ENCODE data around the gene GRAP.

Gene GRAP

GRCh38 chr17:19006698-19007097 lies 40.1 kb downstream of the GRAP start:
- no peak overlapping the region for H3K9ac ChIP-seq (ENCODE audit: low read length)
- no peaks in the 10 kb centered on the region for H3K27me3 ChIP-seq (ENCODE audit: control insufficient read depth, insufficient read depth, low read length)
- H3K4me1 ChIP-seq (ENCODE audit: control insufficient read depth, insufficient read depth, low read length), result peaks cover 34% of the 10 kb centered on the region
- H3K27ac ChIP-seq (ENCODE audit: low read depth, low read length), result no peak overlapping the region
- peaks cover 6% of the 10 kb centered on the region for H3K9me3 ChIP-seq (ENCODE audit: control insufficient read depth, insufficient read depth, low read depth, low read length)
- peaks cover 17% of the 10 kb centered on the region for H3K36me3 ChIP-seq (ENCODE audit: control insufficient read depth, insufficient read depth, low read length)
- no peak overlapping the region for H3K4me3 ChIP-seq (ENCODE audit: low read depth, low read length)

GRCh38 chr17:19005789-19006430 lies 40.8 kb downstream of the GRAP start:
- H3K4me3 ChIP-seq (ENCODE audit: low read depth, low read length), result no peak overlapping the region
- H3K9me3 ChIP-seq (ENCODE audit: control insufficient read depth, insufficient read depth, low read depth, low read length), result peaks cover 6% of the 10 kb centered on the region
- H3K9ac ChIP-seq (ENCODE audit: low read length), result no peak overlapping the region
- H3K36me3 ChIP-seq (ENCODE audit: control insufficient read depth, insufficient read depth, low read length), result peaks cover 24% of the 10 kb centered on the region
- no peaks in the 10 kb centered on the region for H3K27me3 ChIP-seq (ENCODE audit: control insufficient read depth, insufficient read depth, low read length)
- H3K4me1 ChIP-seq (ENCODE audit: control insufficient read depth, insufficient read depth, low read length), result peaks cover 27% of the 10 kb centered on the region
- H3K27ac ChIP-seq (ENCODE audit: low read depth, low read length), result no peak overlapping the region

DNA sequence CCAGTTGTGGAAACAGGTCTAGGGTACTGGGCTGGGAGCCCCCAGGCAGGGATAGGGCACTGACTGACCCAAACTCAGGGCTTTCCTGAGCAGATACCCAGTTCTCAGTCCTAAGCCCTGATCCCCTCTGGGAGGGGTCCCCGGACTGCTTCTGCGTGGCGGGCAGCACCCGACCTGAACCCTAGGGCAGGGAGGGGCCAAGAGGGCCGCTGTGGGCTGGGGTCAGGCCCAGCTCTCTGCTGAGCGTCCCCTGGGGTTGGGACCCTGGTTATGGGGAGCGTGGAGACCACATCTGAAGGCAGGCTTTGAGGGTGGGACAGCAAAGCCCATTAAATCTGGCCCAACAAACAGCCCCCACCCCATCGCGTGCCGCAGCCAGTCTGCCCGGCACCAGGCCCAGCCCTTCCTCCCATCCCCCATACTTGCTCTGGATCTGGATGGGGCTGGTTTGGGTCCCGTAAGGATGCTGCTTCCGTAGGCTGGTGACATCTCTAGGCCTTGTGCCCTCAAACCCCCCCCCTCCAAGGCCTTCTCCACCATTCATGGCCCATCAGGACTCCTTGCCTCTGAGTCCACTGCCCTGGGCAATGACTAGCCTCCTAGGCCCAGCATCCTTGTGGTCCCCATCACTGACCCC lies 41.5 kb downstream of the GRAP start:
- H3K27me3 ChIP-seq (ENCODE audit: control insufficient read depth, insufficient read depth, low read length), result no peaks in the 10 kb centered on the region
- peak overlapping the region; percentile 79; the same call in 1 of the 2 replicates for H3K27ac ChIP-seq (ENCODE audit: low read depth, low read length)
- peak overlapping the region; percentile 83 for H3K9ac ChIP-seq (ENCODE audit: low read length)
- H3K9me3 ChIP-seq (ENCODE audit: control insufficient read depth, insufficient read depth, low read depth, low read length), result peaks cover 6% of the 10 kb centered on the region
- peaks cover 31% of the 10 kb centered on the region for H3K36me3 ChIP-seq (ENCODE audit: control insufficient read depth, insufficient read depth, low read length)
- peak overlapping the region; percentile 87 for H3K4me3 ChIP-seq (ENCODE audit: low read depth, low read length)
- peaks cover 26% of the 10 kb centered on the region for H3K4me1 ChIP-seq (ENCODE audit: control insufficient read depth, insufficient read depth, low read length)

DNA sequence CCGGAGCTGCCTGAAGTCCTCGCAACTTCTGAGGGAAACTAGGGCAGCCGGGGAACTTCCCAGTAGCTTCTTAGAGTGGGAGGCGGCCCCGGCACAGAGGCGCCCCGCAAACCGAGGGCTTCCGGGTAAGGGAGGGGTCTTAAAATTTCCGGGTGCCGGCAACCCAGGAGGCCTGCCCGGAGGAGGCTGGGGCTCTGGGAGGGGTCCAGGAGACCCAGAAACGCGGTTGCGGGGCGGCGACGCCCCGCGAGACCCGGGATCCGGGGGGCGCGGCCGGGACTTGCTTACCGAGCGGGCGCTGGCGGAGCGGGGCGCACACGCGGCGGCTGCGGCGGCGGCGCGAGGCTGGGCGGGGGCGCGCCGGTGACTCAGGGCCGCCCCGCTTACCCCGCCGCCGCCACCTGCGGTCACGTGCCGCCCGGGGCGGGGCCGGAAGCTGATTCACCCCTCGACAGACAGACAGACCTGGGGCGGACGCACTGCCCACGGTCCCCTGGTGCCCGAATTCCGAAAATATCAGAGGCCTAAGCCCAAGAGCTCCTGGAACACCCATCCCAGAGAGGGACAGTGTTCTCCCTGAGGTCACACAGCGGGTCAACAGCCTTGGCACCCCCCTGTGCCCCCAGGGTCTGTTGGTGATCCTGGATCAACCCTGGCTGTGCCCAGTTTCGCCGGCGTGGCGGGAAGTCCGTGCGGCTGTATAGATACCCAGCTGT lies 42.2 kb downstream of the GRAP start, which contains the start of gene FAM83G:
FAM83G (minus strand) TSS at position 344 of the 716 bp plus-strand sequence. CDS start 723 bp downstream, outside the sequence.
- Histone ChIP-seq H3K4me1 (ENCODE audit: control insufficient read depth, insufficient read depth, low read length) (peaks cover 26% of the 10 kb centered on the region), H3K27me3 (ENCODE audit: control insufficient read depth, insufficient read depth, low read length) (no peaks in the 10 kb centered on the region), H3K27ac (ENCODE audit: low read depth, low read length) (peak within 1 kb of the TSS; percentile 79; the same call in 1 of the 2 replicates), H3K36me3 (ENCODE audit: control insufficient read depth, insufficient read depth, low read length) (peaks cover 38% of the 10 kb centered on the region), H3K4me3 (ENCODE audit: low read depth, low read length) (peak within 1 kb of the TSS; percentile 87), H3K9me3 (ENCODE audit: control insufficient read depth, insufficient read depth, low read depth, low read length) (peaks cover 6% of the 10 kb centered on the region), H3K9ac (ENCODE audit: low read length) (peak within 1 kb of the TSS; percentile 85)

GRCh38 chr17:19003543-19004420 lies 43.0 kb downstream of the GRAP start:
- Histone ChIP-seq H3K27ac (ENCODE audit: low read depth, low read length) (peak overlapping the region; percentile 68; the same call in 1 of the 2 replicates), H3K4me3 (ENCODE audit: low read depth, low read length) (peak overlapping the region; percentile 87), H3K36me3 (ENCODE audit: control insufficient read depth, insufficient read depth, low read length) (peaks cover 42% of the 10 kb centered on the region), H3K4me1 (ENCODE audit: control insufficient read depth, insufficient read depth, low read length) (peaks cover 26% of the 10 kb centered on the region), H3K27me3 (ENCODE audit: control insufficient read depth, insufficient read depth, low read length) (no peaks in the 10 kb centered on the region), H3K9me3 (ENCODE audit: control insufficient read depth, insufficient read depth, low read depth, low read length) (peaks cover 6% of the 10 kb centered on the region), H3K9ac (ENCODE audit: low read length) (peak overlapping the region; percentile 85)

DNA sequence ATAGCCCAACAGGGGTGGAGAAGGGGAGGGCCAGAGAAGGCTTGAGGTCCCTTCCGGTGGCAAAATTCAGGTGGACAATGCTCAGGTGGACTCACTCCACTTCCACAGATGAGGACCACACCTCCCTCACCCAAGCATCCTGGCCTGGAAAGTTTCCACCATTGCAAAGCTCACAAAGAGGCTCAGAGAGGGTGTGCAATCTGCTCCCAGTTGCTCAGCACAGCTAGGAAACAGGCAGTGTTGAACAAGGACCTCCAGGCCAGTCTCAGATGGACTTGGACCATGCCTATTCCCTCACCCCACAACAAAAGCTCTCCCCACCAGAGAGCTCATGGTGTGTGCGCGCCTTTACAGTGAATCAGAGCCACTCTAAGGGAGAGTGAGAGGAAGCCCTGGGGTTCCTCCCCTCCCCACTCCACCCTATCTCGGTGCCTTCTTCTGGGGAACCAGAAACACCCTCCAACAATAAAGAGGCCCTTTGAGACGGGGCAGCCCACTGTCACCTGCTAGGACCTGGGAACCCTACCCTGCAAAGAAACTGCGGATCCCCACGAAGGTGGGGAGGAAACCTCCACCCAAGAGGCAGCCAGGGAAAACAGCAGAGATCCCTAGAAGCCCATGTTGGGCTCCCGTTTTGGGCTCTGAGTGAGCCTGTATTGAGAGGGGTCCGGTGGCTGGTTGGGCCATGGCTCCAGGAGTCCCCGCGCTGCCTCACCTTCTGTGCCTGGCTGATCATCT lies 43.8 kb downstream of the GRAP start:
- Histone ChIP-seq H3K4me1 (ENCODE audit: control insufficient read depth, insufficient read depth, low read length) (peaks cover 26% of the 10 kb centered on the region), H3K27me3 (ENCODE audit: control insufficient read depth, insufficient read depth, low read length) (no peaks in the 10 kb centered on the region), H3K36me3 (ENCODE audit: control insufficient read depth, insufficient read depth, low read length) (peaks cover 42% of the 10 kb centered on the region), H3K4me3 (ENCODE audit: low read depth, low read length) (peak overlapping the region; percentile 87), H3K9ac (ENCODE audit: low read length) (peak overlapping the region; percentile 85), H3K9me3 (ENCODE audit: control insufficient read depth, insufficient read depth, low read depth, low read length) (peaks cover 6% of the 10 kb centered on the region), H3K27ac (ENCODE audit: low read depth, low read length) (no peak overlapping the region)

DNA sequence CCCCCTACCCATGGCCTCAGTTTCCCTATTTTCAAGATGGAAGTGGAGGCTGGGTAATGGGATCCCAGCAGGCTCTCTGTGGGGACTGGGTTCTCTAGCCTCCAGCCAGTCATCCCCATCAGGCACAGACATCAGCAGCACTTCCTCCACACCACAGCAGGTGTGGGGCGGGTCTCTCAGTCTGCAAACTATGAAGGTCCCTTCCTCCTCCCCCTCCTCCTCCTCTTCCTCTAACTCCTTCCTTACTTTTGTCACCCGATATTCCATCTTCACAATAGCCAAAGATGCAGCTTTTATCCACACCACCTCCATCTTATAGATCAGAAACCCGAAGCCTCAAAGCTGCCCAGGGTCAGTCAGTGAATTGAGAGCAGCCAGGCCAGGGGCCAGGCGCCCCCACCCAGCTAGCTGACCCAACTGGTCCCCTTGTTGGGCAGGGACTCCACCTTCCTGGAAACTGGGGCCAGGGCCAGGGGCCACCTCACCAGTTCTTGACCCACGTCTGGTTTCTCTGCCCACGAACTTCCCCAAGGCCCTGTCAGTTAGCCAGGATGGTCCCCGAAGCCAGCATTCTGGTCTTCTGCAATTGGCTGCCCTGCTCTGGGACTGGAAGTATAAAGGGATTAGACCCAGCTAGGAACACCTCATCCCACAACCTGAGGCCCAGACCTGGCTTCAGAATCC lies 44.7 kb downstream of the GRAP start:
- Histone ChIP-seq H3K4me1 (ENCODE audit: control insufficient read depth, insufficient read depth, low read length) (peaks cover 26% of the 10 kb centered on the region), H3K4me3 (ENCODE audit: low read depth, low read length) (peak overlapping the region; percentile 87), H3K9ac (ENCODE audit: low read length) (no peak overlapping the region), H3K27ac (ENCODE audit: low read depth, low read length) (no peak overlapping the region), H3K27me3 (ENCODE audit: control insufficient read depth, insufficient read depth, low read length) (no peaks in the 10 kb centered on the region), H3K9me3 (ENCODE audit: control insufficient read depth, insufficient read depth, low read depth, low read length) (peaks cover 6% of the 10 kb centered on the region), H3K36me3 (ENCODE audit: control insufficient read depth, insufficient read depth, low read length) (peaks cover 47% of the 10 kb centered on the region)

DNA sequence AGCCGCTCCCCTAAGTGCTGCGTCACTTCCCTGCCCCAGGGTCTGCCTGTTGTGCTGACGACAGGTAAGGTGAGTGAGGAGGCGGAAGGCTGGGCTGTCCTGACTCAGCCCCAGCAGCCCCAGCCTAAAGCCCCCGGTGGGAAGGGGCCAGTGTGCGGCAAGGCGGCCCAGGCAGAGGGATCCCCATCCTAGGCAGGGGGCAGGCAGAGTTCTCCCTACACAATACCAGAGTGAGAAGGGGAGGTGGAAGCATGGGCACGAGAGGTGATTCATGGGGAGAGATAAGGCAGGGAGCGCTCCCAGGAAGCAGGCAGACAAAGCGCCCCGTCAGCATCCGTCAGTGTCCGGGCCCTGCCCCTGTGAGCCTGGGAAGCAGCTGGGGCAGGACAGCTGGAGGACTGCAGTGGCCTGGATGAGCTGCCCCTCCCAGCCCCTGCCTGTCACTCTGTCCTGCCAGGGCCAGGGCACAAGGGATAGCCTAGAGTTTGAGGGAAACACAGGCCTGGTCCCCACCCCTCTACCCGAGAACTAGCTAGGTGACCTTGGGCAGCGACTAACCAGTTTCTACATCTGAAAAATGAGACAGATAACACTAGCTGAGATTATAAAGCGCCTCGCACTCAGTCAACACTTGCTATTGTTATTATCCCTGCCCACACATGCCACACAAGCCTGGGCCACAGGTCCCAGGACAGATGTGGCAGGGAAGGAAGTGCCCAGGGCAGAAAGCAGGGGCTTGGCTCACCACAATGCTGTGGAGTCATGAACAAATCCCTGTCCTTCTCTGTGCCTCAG lies 46.0 kb downstream of the GRAP start:
- H3K36me3 ChIP-seq (ENCODE audit: control insufficient read depth, insufficient read depth, low read length), result peaks cover 55% of the 10 kb centered on the region

GRCh38 chr17:18999911-19000310 lies 46.8 kb downstream of the GRAP start:
- H3K36me3 ChIP-seq (ENCODE audit: control insufficient read depth, insufficient read depth, low read length), result peaks cover 55% of the 10 kb centered on the region
- peaks cover 19% of the 10 kb centered on the region for H3K4me1 ChIP-seq (ENCODE audit: control insufficient read depth, insufficient read depth, low read length)
- no peak overlapping the region for H3K4me3 ChIP-seq (ENCODE audit: low read depth, low read length)
- no peak overlapping the region for H3K27ac ChIP-seq (ENCODE audit: low read depth, low read length)
- no peaks in the 10 kb centered on the region for H3K27me3 ChIP-seq (ENCODE audit: control insufficient read depth, insufficient read depth, low read length)
- no peak overlapping the region for H3K9ac ChIP-seq (ENCODE audit: low read length)
- no peaks in the 10 kb centered on the region for H3K9me3 ChIP-seq (ENCODE audit: control insufficient read depth, insufficient read depth, low read depth, low read length)

More for the DNA sequence above, 46.0 kb downstream of the GRAP start:
- Histone ChIP-seq H3K9me3 (ENCODE audit: control insufficient read depth, insufficient read depth, low read depth, low read length) (no peaks in the 10 kb centered on the region), H3K4me3 (ENCODE audit: low read depth, low read length) (no peak overlapping the region), H3K9ac (ENCODE audit: low read length) (no peak overlapping the region), H3K27ac (ENCODE audit: low read depth, low read length) (no peak overlapping the region), H3K27me3 (ENCODE audit: control insufficient read depth, insufficient read depth, low read length) (no peaks in the 10 kb centered on the region), H3K4me1 (ENCODE audit: control insufficient read depth, insufficient read depth, low read length) (peaks cover 26% of the 10 kb centered on the region)

Measured in HUES6 (cell line).